ENCODE measurements around the gene TRIM27. TPM values are rescaled to one million over a fixed set of nuclear protein-coding genes. Genes with fewer than 3 reads are reported as not detected.

The TRIM27 gene
- polyA plus RNA-seq, 1 donor from 2014 or later = 79.7 TPM

DNA sequence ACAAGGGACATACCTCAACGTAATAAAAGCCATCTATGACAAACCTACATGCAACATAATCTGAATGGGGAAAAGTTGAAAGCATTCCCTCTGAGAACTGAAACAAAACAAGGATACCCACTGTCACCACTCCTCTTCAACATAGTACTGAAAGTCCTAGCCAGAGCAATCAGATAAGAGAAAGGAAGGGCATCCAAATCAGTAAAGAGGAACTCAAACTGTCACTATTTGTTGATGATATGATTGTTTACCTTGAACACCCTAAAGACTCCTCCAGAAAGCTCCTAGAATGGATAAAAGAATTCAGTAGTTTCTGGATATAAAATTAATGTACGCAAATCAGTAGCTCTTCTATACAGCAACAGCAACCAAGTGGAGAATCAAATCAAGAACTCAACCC lies 41.9 kb upstream of the TRIM27 start:
- Histone ChIP-seq H4K20me1 (ENCODE audit: insufficient read depth) (no peaks in the 10 kb centered on the region), H3K9ac (ENCODE audit: low read length) (no peak overlapping the region), H3K36me3 (ENCODE audit: insufficient read depth, low read length) (no peaks in the 10 kb centered on the region), H3K9me3 (ENCODE audit: low read length) (no peaks in the 10 kb centered on the region), H3K9me2 (ENCODE audit: insufficient read depth, low read length) (no peaks in the 10 kb centered on the region), H3K27ac (ENCODE audit: low read length) (no peak overlapping the region), H2AFZ (ENCODE audit: low read depth, low read length) (no peak overlapping the region), H3F3A (ENCODE audit: insufficient read depth, low read length, poor library complexity, severe bottlenecking) (no peaks in the 10 kb centered on the region), H3K4me2 (ENCODE audit: low read length) (no peak overlapping the region), H3K4me3 (ENCODE audit: low read length) (no peak overlapping the region), H3K79me2 (replicated peaks; ENCODE audit: insufficient read depth, low read length) (no peaks in the 10 kb centered on the region), H3K27me3 (ENCODE audit: insufficient read depth, low read depth, low read length) (no peaks in the 10 kb centered on the region)
- TF ChIP-seq TAF1 (IDR thresholded peaks at IDR 0.05; ENCODE audit: low read depth) = no peak
- TF ChIP-seq EP300 (conservative IDR thresholded peaks at IDR 0.05; ENCODE audit: poor library complexity, severe bottlenecking) = no peak
- no peak for TF ChIP-seq POLR2AphosphoS5 (IDR thresholded peaks at IDR 0.05)
- no peak for TF ChIP-seq EZH2 (IDR thresholded peaks at IDR 0.05; ENCODE audit: borderline replicate concordance, insufficient read depth, low read length, poor library complexity, severe bottlenecking)
- TF ChIP-seq MXI1 (conservative IDR thresholded peaks at IDR 0.05; ENCODE audit: poor library complexity, severe bottlenecking) = no peak
- TF ChIP-seq, protein P1, sequence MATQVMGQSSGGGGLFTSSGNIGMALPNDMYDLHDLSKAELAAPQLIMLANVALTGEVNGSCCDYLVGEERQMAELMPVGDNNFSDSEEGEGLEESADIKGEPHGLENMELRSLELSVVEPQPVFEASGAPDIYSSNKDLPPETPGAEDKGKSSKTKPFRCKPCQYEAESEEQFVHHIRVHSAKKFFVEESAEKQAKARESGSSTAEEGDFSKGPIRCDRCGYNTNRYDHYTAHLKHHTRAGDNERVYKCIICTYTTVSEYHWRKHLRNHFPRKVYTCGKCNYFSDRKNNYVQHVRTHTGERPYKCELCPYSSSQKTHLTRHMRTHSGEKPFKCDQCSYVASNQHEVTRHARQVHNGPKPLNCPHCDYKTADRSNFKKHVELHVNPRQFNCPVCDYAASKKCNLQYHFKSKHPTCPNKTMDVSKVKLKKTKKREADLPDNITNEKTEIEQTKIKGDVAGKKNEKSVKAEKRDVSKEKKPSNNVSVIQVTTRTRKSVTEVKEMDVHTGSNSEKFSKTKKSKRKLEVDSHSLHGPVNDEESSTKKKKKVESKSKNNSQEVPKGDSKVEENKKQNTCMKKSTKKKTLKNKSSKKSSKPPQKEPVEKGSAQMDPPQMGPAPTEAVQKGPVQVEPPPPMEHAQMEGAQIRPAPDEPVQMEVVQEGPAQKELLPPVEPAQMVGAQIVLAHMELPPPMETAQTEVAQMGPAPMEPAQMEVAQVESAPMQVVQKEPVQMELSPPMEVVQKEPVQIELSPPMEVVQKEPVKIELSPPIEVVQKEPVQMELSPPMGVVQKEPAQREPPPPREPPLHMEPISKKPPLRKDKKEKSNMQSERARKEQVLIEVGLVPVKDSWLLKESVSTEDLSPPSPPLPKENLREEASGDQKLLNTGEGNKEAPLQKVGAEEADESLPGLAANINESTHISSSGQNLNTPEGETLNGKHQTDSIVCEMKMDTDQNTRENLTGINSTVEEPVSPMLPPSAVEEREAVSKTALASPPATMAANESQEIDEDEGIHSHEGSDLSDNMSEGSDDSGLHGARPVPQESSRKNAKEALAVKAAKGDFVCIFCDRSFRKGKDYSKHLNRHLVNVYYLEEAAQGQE (IDR thresholded peaks at IDR 0.05; ENCODE audit: borderline replicate concordance) = no peak
- TF ChIP-seq, protein P2, sequence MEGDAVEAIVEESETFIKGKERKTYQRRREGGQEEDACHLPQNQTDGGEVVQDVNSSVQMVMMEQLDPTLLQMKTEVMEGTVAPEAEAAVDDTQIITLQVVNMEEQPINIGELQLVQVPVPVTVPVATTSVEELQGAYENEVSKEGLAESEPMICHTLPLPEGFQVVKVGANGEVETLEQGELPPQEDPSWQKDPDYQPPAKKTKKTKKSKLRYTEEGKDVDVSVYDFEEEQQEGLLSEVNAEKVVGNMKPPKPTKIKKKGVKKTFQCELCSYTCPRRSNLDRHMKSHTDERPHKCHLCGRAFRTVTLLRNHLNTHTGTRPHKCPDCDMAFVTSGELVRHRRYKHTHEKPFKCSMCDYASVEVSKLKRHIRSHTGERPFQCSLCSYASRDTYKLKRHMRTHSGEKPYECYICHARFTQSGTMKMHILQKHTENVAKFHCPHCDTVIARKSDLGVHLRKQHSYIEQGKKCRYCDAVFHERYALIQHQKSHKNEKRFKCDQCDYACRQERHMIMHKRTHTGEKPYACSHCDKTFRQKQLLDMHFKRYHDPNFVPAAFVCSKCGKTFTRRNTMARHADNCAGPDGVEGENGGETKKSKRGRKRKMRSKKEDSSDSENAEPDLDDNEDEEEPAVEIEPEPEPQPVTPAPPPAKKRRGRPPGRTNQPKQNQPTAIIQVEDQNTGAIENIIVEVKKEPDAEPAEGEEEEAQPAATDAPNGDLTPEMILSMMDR (IDR thresholded peaks at IDR 0.05; ENCODE audit: poor library complexity, severe bottlenecking) = no peak
- no peak for TF ChIP-seq RAD21 (conservative IDR thresholded peaks at IDR 0.05)
- no peak for TF ChIP-seq SMC3 (conservative IDR thresholded peaks at IDR 0.05; ENCODE audit: poor library complexity)

DNA sequence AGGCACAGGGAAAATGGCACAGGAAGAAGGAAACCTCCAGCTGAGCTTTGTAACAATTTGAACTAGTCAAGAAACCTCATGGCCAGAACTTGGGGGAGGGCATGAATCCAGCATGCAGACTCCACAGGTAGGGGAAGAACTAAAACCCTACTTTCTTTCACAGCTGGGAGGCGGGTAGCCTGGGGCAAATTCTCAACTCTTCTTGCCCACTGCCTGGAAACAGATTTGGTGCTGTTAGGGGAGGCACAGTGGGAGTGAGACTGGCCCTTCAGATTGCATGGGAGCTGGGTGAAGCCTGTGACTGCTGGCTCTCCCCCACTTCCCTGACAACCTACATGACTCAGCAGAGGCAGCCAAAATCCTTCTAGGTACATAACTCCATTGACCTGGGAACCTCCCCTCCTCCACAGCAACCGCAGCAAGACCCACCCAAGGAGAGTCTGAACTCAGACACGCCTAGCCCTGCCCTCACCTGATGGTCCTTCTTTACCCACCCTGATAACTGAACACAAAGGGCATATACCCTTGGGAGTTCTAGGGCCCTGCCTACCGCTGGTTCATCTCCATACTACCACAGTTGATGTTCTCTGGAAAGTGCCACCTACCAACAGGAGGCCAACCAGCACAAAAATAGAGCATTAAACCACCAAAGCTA lies 37.2 kb upstream of the TRIM27 start:
- Histone ChIP-seq H4K20me1 (ENCODE audit: insufficient read depth) (no peaks in the 10 kb centered on the region), H3K9me2 (ENCODE audit: insufficient read depth, low read length) (no peaks in the 10 kb centered on the region), H3K4me3 (ENCODE audit: low read length) (no peak overlapping the region), H3K27ac (ENCODE audit: low read length) (no peak overlapping the region), H3F3A (ENCODE audit: insufficient read depth, low read length, poor library complexity, severe bottlenecking) (no peaks in the 10 kb centered on the region), H3K27me3 (ENCODE audit: insufficient read depth, low read depth, low read length) (no peaks in the 10 kb centered on the region), H3K9me3 (ENCODE audit: low read length) (no peaks in the 10 kb centered on the region), H3K4me2 (ENCODE audit: low read length) (no peak overlapping the region), H3K79me2 (replicated peaks; ENCODE audit: insufficient read depth, low read length) (no peaks in the 10 kb centered on the region), H3K9ac (ENCODE audit: low read length) (no peak overlapping the region), H2AFZ (ENCODE audit: low read depth, low read length) (no peak overlapping the region), H3K36me3 (ENCODE audit: insufficient read depth, low read length) (no peaks in the 10 kb centered on the region)
- TF ChIP-seq EP300 (conservative IDR thresholded peaks at IDR 0.05; ENCODE audit: poor library complexity, severe bottlenecking) (no peak), POLR2AphosphoS5 (IDR thresholded peaks at IDR 0.05) (no peak), RAD21 (conservative IDR thresholded peaks at IDR 0.05) (no peak), MXI1 (conservative IDR thresholded peaks at IDR 0.05; ENCODE audit: poor library complexity, severe bottlenecking) (no peak), EZH2 (IDR thresholded peaks at IDR 0.05; ENCODE audit: borderline replicate concordance, insufficient read depth, low read length, poor library complexity, severe bottlenecking) (no peak), SMC3 (conservative IDR thresholded peaks at IDR 0.05; ENCODE audit: poor library complexity) (no peak), TAF1 (IDR thresholded peaks at IDR 0.05; ENCODE audit: low read depth) (no peak)
- TF ChIP-seq, protein P2 (IDR thresholded peaks at IDR 0.05; ENCODE audit: poor library complexity, severe bottlenecking) = no peak
- TF ChIP-seq, protein P1 (IDR thresholded peaks at IDR 0.05; ENCODE audit: borderline replicate concordance) = no peak
